IMR-90 (cell line): ENCODE results near the gene NXN. TPM values are rescaled to one million over a fixed set of nuclear protein-coding genes. Genes with fewer than 3 reads are reported as not detected.

Source experiments
- ATAC-seq: fragments of 200-7000 bp; cut with Tn5 transposase; 2 replicates; pipeline ENCODE4 v1.9.1; 2020; ENCODE audit warnings: low read depth, mild to moderate bottlenecking, moderate library complexity
- BruUV-seq: library from RNA; stranded (reverse); fragments of 400-500 nt; replicated peaks from 2 replicates; lab custom pipeline; 2021; lab: Mats Ljungman, UMichigan
- CTCF ChIA-PET: fragments of 300-600 bp; formaldehyde crosslinking; extraction: SDS; loops from one replicate; lab custom pipeline; 2021; ENCODE audit warnings: antibody characterized with exemption; lab: Yijun Ruan, JAX
- POLR2A ChIA-PET: fragments of 300-600 bp; sonication (Branson Sonifier 250); formaldehyde crosslinking; loops from one replicate; lab custom pipeline; 2022; ENCODE audit warnings: antibody characterized with exemption; ENCODE audit not compliant: unreplicated experiment; lab: Charles Lee
- DNase-seq: peaks from one replicate; pipeline ENCODE4 v3.0.0; 2013
- H2AFZ ChIP-seq: replicated peaks from 2 replicates; pipeline ENCODE3; 2013; ENCODE audit warnings: low read length, mild to moderate bottlenecking; ENCODE audit not compliant: poor library complexity
- H2AK5ac ChIP-seq: 2 replicates; pipeline ENCODE4 v1.6.1; 2013; ENCODE audit warnings: low read depth, low read length, inconsistent platforms
- H2AK9ac ChIP-seq: replicated peaks from 2 replicates; pipeline ENCODE3; 2013; ENCODE audit warnings: mild to moderate bottlenecking, low read depth, low read length, moderate library complexity; ENCODE audit not compliant: poor library complexity
- H2BK120ac ChIP-seq: 2 replicates; pipeline ENCODE4 v1.6.1; 2013; ENCODE audit warnings: low read depth, low read length, inconsistent platforms
- H2BK15ac ChIP-seq: 3 replicates; pipeline ENCODE4 v1.6.1; 2013; ENCODE audit warnings: low read depth, low read length, inconsistent platforms
- H2BK20ac ChIP-seq: 2 replicates; pipeline ENCODE4 v1.6.1; 2013; ENCODE audit warnings: low read depth, mild to moderate bottlenecking, inconsistent platforms, low read length, moderate library complexity
- H2BK5ac ChIP-seq: 2 replicates; pipeline ENCODE4 v1.6.1; 2013; ENCODE audit warnings: mild to moderate bottlenecking, low read depth, low read length, inconsistent platforms; ENCODE audit not compliant: poor library complexity, severe bottlenecking
- H3K14ac ChIP-seq: replicated peaks from 2 replicates; pipeline ENCODE4 v1.6.1; 2013; ENCODE audit warnings: low read depth, low read length, inconsistent platforms
- H3K18ac ChIP-seq: 2 replicates; pipeline ENCODE4 v1.6.1; 2013; ENCODE audit warnings: low read depth, low read length, control low read depth
- H3K23ac ChIP-seq: 2 replicates; pipeline ENCODE4 v1.6.1; 2013; ENCODE audit warnings: low read depth, low read length, inconsistent platforms
- H3K27ac ChIP-seq: 2 replicates; pipeline ENCODE4 v1.5.1; 2013; ENCODE audit warnings: mild to moderate bottlenecking, control low read depth, low read length; ENCODE audit not compliant: insufficient read depth
- H3K27me3 ChIP-seq: 2 replicates; pipeline ENCODE4 v1.6.1; 2013; ENCODE audit warnings: low read length; ENCODE audit not compliant: control insufficient read depth, insufficient read depth
- H3K36me3 ChIP-seq: 2 replicates; pipeline ENCODE4 v1.6.1; 2013; ENCODE audit warnings: low read length, mixed read lengths; ENCODE audit not compliant: control insufficient read depth, insufficient read depth
- H3K4ac ChIP-seq: 2 replicates; pipeline ENCODE4 v1.6.1; 2013; ENCODE audit warnings: low read depth, low read length, inconsistent platforms
- H3K4me1 ChIP-seq: 2 replicates; pipeline ENCODE4 v1.6.1; 2013; ENCODE audit warnings: low read length, mixed read lengths; ENCODE audit not compliant: control insufficient read depth, insufficient read depth
- H3K4me2 ChIP-seq: 2 replicates; pipeline ENCODE4 v1.6.1; 2013; ENCODE audit warnings: low read depth, mild to moderate bottlenecking, control low read depth, low read length, moderate library complexity
- H3K4me3 ChIP-seq: 2 replicates; pipeline ENCODE4 v1.5.1; 2013; ENCODE audit warnings: low read depth, mild to moderate bottlenecking, control low read depth, low read length, moderate library complexity; ENCODE audit not compliant: insufficient read depth
- H3K56ac ChIP-seq: 2 replicates; pipeline ENCODE4 v1.6.1; 2013; ENCODE audit warnings: low read length, inconsistent platforms; ENCODE audit not compliant: insufficient read depth; ENCODE audit errors: extremely low read depth
- H3K79me1 ChIP-seq, 2 experiments: 2 replicates each; pipeline ENCODE4 v1.6.1; 2013; ENCODE audit warnings: low read length in 2 of 2, inconsistent platforms in 1 of 2, low read depth in 1 of 2
- H3K9ac ChIP-seq: 2 replicates; pipeline ENCODE4 v1.6.1; 2013; ENCODE audit warnings: low read depth, low read length, control low read depth
- H3K9me1 ChIP-seq: 2 replicates; pipeline ENCODE4 v1.6.1; 2013; ENCODE audit warnings: low read length, inconsistent platforms; ENCODE audit not compliant: insufficient read depth
- H3K9me3 ChIP-seq: 2 replicates; pipeline ENCODE4 v1.6.1; 2013; ENCODE audit warnings: low read length; ENCODE audit not compliant: control insufficient read depth, insufficient read depth
- H4K20me1 ChIP-seq: 2 replicates; pipeline ENCODE4 v1.6.1; 2013; ENCODE audit warnings: low read length, inconsistent platforms; ENCODE audit not compliant: insufficient read depth
- H4K5ac ChIP-seq: 2 replicates; pipeline ENCODE4 v1.6.1; 2013; ENCODE audit warnings: mild to moderate bottlenecking, low read depth, low read length, control low read depth
- H4K8ac ChIP-seq, 2 experiments: 2 replicates each; pipeline ENCODE4 v1.6.1; 2013; ENCODE audit warnings: low read depth in 2 of 2, low read length in 2 of 2, control low read depth in 1 of 2, inconsistent platforms in 1 of 2
- H4K91ac ChIP-seq: 2 replicates; pipeline ENCODE4 v1.6.1; 2013; ENCODE audit warnings: low read depth, low read length, inconsistent platforms; ENCODE audit not compliant: insufficient read depth
- BHLHE40 ChIP-seq: fragments of 150-350 bp; IDR thresholded peaks from 2 replicates; pipeline ENCODE4 v1.6.1; 2016; ENCODE audit warnings: mild to moderate bottlenecking, low read depth, low read length
- CHD1 ChIP-seq: IDR thresholded peaks from 2 replicates; pipeline ENCODE4 v1.6.1; 2012; ENCODE audit warnings: low read depth, low read length, improper control_type of control experiment
- CTCF ChIP-seq: conservative IDR thresholded peaks from 2 replicates; pipeline ENCODE4 v1.5.1; 2012; ENCODE audit warnings: mild to moderate bottlenecking, low read depth, low read length, improper control_type of control experiment
- ELK1 ChIP-seq: fragments of 150-350 bp; IDR thresholded peaks from 2 replicates; pipeline ENCODE4 v1.6.1; 2016; ENCODE audit warnings: low read depth, mild to moderate bottlenecking, low read length, moderate library complexity, borderline replicate concordance
- MAZ ChIP-seq: IDR thresholded peaks from 2 replicates; pipeline ENCODE4 v1.6.1; 2012; ENCODE audit warnings: low read depth, mild to moderate bottlenecking, low read length, improper control_type of control experiment, moderate library complexity, borderline replicate concordance
- NFE2L2 ChIP-seq: fragments of 150-350 bp; IDR thresholded peaks from 2 replicates; pipeline ENCODE4 v1.6.1; 2016; ENCODE audit warnings: low read depth, mild to moderate bottlenecking, low read length
- POLR2A ChIP-seq: IDR thresholded peaks from 2 replicates; pipeline ENCODE4 v1.6.1; 2012; ENCODE audit warnings: mild to moderate bottlenecking, low read depth, low read length
- RCOR1 ChIP-seq: IDR thresholded peaks from 2 replicates; pipeline ENCODE4 v1.6.1; 2012; ENCODE audit warnings: mild to moderate bottlenecking, low read length, improper control_type of control experiment; ENCODE audit not compliant: insufficient replicate concordance
- RFX5 ChIP-seq: IDR thresholded peaks from 2 replicates; pipeline ENCODE4 v1.8.0; 2012; ENCODE audit warnings: low read depth, mild to moderate bottlenecking, low read length, moderate library complexity
- WGBS, 2 experiments: methylation state at CpG; one replicate each; pipeline versions ENCODE4 v1.1.5 to v1.1.7; 2013; ENCODE audit warnings: missing lambda C conversion rate in 2 of 2; ENCODE audit not compliant: insufficient read length in 1 of 2; ENCODE audit errors: extremely low coverage in 2 of 2; 5-methylcytosine and 5-hydroxymethylcytosine counted together
- dilution Hi-C: fragments of 300-500 bp; cut with HindIII; formaldehyde crosslinking; loops from one replicate; pipeline ENCODE4 v1.14.3; 2018; ENCODE audit warnings: low sequenced_read_pairs; ENCODE audit not compliant: unreplicated experiment
- in situ Hi-C: fragments of 300-500 bp; cut with MboI; formaldehyde crosslinking; loops from 3 replicates; pipeline ENCODE4 v1.14.3; 2019; ENCODE audit warnings: low sequenced_read_pairs, inconsistent platforms, mixed read lengths
- intact Hi-C: fragments of 100-400 bp; cut with micrococcal nuclease; formaldehyde crosslinking; loops from 2 replicates; pipeline ENCODE4 v1.10.0; 2022
- polyA plus RNA-seq, 3 experiments: library from polyadenylated mRNA; depleted of rRNA; stranded (reverse); fragments of >200 nt; gene quantifications; 2 replicates each; pipeline ENCODE4 v1.2.3, GENCODE V29; 2012; ENCODE audit warnings: low replicate concordance in 1 of 3
- total RNA-seq: library from RNA; depleted of rRNA; stranded (reverse); fragments of >200 nt; gene quantifications from 2 replicates; pipeline ENCODE4 v1.2.3, GENCODE V29; 2012

Gene NXN
- total and polyA plus RNA-seq, 2 of the 4 experiments (the other 2 are of a cell fraction): 52.5 to 116 TPM

- ATAC-seq: peak; percentile 58
- Histone ChIP-seq H3K27me3 (no peaks in the 10 kb centered on the region), H2BK20ac (peak overlapping the region; percentile 63; the same call in 1 of the 2 replicates), H3K9ac (0 out of 2 replicates have a peak overlapping the region, but pooled peaks have one; percentile 19), H3K4me3 (no peak overlapping the region), H4K91ac (no peak overlapping the region), H3K27ac (peak overlapping the region; percentile 51; the same call in 1 of the 2 replicates), H2AK9ac (peak overlapping the region; percentile 47), H3K23ac (peak overlapping the region; percentile 93), H4K5ac (peak overlapping the region; percentile 70; the same call in 1 of the 2 replicates), H3K18ac (peak overlapping the region; percentile 53), H2BK15ac (no peak overlapping the region; the same call in 2 of the 3 replicates), H3K4me1 (peaks cover 27% of the 10 kb centered on the region), H3K79me1 (peaks cover 40 to 82% of the 10 kb centered on the region in 2 experiments), H3K36me3 (peaks cover 2% of the 10 kb centered on the region; the same call in 1 of the 2 replicates), H3K4me2 (peak overlapping the region; percentile 58), H4K8ac (peak overlapping the region in 1 of 2 experiments; percentile 26; a peak in 1 of 4 replicates), H3K9me1 (peaks cover 30% of the 10 kb centered on the region), H2AFZ (peak overlapping the region; percentile 68), H3K14ac (peak overlapping the region; percentile 65), H2BK5ac (no peak overlapping the region), H2BK120ac (no peak overlapping the region), H3K56ac (no peak overlapping the region), H3K4ac (peak overlapping the region; percentile 89), H3K9me3 (no peaks in the 10 kb centered on the region), H2AK5ac (peak overlapping the region; percentile 83), H4K20me1 (peaks cover 63% of the 10 kb centered on the region)
- dilution Hi-C loops (no loop called here), intact Hi-C loops (no loop called here), in situ Hi-C loops (no loop called here)
- CTCF ChIA-PET: interaction anchor here (0.6 kb wide), 1 partner anchor 17 kb away, joined by 3 read pairs; no protein-coding TSS in a partner anchor
- POLR2A ChIA-PET: interaction anchor here (0.6 kb wide), 1 partner anchor 200 kb away, joined by 3 read pairs; no protein-coding TSS in a partner anchor
- DNase-seq: peak; percentile 66
- TF ChIP-seq RCOR1 (no peak), RFX5 (no peak), MAZ (no peak), CHD1 (no peak), POLR2A (no peak), CTCF (no peak), ELK1 (no peak), BHLHE40 (no peak), NFE2L2 (no peak)
- BruUV-seq: no TSS peak
- 59% methylated on average over 2 of the region's 14 CpGs; no CpG with 5 or more reads in 1 of the 2 experiments for WGBS, 2 experiments
Observed at GRCh38 chr17:882827-883585, 96.6 kb downstream of the NXN start.
